Measurements from ENCODE around the gene ATF4. TPM values are rescaled to one million over a fixed set of nuclear protein-coding genes. Genes with fewer than 3 reads are reported as not detected.

ATF4 gene
- total RNA-seq, 1 donor from 2014 or later, result 327 TPM

- peak; percentile 97 for TF ChIP-seq CTCF (IDR thresholded peaks at IDR 0.05)
- H3K9me3 ChIP-seq, result no peaks in the 10 kb centered on the region
- DNase-seq (peak; percentile 95), ATAC-seq (peak; percentile 80)
- intact Hi-C loops (cut with DNase I), result no loop called here
- peak overlapping the region; percentile 17 for H3K27ac ChIP-seq
- H3K4me3 ChIP-seq, result no peak overlapping the region
- peaks cover 44% of the 10 kb centered on the region for H3K36me3 ChIP-seq
- no peaks in the 10 kb centered on the region for H3K27me3 ChIP-seq
- peaks cover 69% of the 10 kb centered on the region for H3K4me1 ChIP-seq
Observed at GRCh38 chr22:39528681-39529486, 8.5 kb downstream of the ATF4 start.

- Histone ChIP-seq H3K4me3 (no peak overlapping the region), H3K9me3 (no peaks in the 10 kb centered on the region), H3K27ac (peak overlapping the region; percentile 17), H3K27me3 (no peaks in the 10 kb centered on the region), H3K4me1 (peaks cover 63% of the 10 kb centered on the region), H3K36me3 (peaks cover 39% of the 10 kb centered on the region)
- intact Hi-C loops (cut with DNase I), result no loop called here
- no peak for DNase-seq
- peak; percentile 11 for TF ChIP-seq CTCF (IDR thresholded peaks at IDR 0.05)
- ATAC-seq, result no peak
Observed at GRCh38 chr22:39529487-39529851, 9.1 kb downstream of the ATF4 start.

DNA sequence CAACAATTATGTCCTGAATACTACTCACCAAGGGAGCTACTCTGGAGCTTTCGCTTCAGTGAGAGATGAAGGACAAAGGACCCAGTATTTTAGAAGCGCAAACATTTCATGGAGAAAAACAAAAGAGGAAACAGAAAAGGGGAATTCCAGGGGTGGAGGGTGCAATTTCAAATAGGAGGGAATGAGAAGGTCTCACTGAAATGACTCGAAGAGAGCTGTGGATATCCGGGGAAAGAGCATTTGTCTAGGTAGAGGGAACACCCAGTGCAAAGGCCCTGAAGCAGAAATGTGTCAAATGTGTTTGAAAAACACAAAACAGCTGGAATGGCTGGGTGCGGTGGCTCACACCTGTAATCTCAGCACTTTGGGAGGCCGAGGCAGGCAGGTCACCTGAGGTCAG, 9.8 kb downstream of the ATF4 start:
- H3K27ac ChIP-seq, result no peak overlapping the region
- H3K9me3 ChIP-seq, result no peaks in the 10 kb centered on the region
- ATAC-seq, result no peak
- intact Hi-C loops (cut with DNase I), result loop anchor here (5.0 kb wide), 1 partner anchor 33 kb away; no protein-coding TSS in a partner anchor
- peaks cover 32% of the 10 kb centered on the region for H3K36me3 ChIP-seq
- no peaks in the 10 kb centered on the region for H3K27me3 ChIP-seq
- DNase-seq, result no peak
- no peak for TF ChIP-seq CTCF (IDR thresholded peaks at IDR 0.05)
- peaks cover 62% of the 10 kb centered on the region for H3K4me1 ChIP-seq
- H3K4me3 ChIP-seq, result no peak overlapping the region

- H3K4me3 ChIP-seq, result peak overlapping the region; percentile 94
- no peak for TF ChIP-seq CTCF (IDR thresholded peaks at IDR 0.05)
- DNase-seq (no peak), ATAC-seq (no peak)
- H3K4me1 ChIP-seq, result peaks cover 58% of the 10 kb centered on the region
- intact Hi-C loops (cut with DNase I), result loop anchor here (5.0 kb wide), 1 partner anchor 34 kb away; no protein-coding TSS in a partner anchor
- no peaks in the 10 kb centered on the region for H3K9me3 ChIP-seq
- H3K36me3 ChIP-seq, result peaks cover 27% of the 10 kb centered on the region
- no peak overlapping the region for H3K27ac ChIP-seq
- no peaks in the 10 kb centered on the region for H3K27me3 ChIP-seq
Observed at GRCh38 chr22:39530692-39531331, 10.4 kb downstream of the ATF4 start.

GRCh38 chr22:39532215-39533073, 12.1 kb downstream of the ATF4 start, which contains the start of gene RPS19BP1:
TSS of gene RPS19BP1 (minus strand) at chr22:39532748. CDS start at chr22:39532738, 10 bp downstream.
- intact Hi-C loops (cut with DNase I), result loop anchor here (5.0 kb wide), 1 partner anchor 35 kb away; no protein-coding TSS in a partner anchor
- DNase-seq, result peak; percentile 99
- Histone ChIP-seq H3K9me3 (no peaks in the 10 kb centered on the region), H3K4me1 (peaks cover 50% of the 10 kb centered on the region), H3K4me3 (peak within 1 kb of the TSS; percentile 94), H3K27me3 (no peaks in the 10 kb centered on the region), H3K27ac (peak within 1 kb of the TSS; percentile 93), H3K36me3 (peaks cover 27% of the 10 kb centered on the region)
- ATAC-seq, result peak; percentile 91
- TF ChIP-seq CTCF (IDR thresholded peaks at IDR 0.05), result no peak

All from upper lobe of right lung (tissue), 1 donor.